T-helper 1 cell (primary cell): Measurements from ENCODE around the gene OSBPL10.
A peak's percentile ranks its signal among the peaks of the same experiment; 100 is the strongest.
"Not testable (repeated sequence)": the region's sequence is repeated elsewhere in the genome, so short reads cannot be mapped to it uniquely, and the experiment has no call there.

Experiments used
- DNase-seq, 5 donors: peaks; one replicate each; pipeline ENCODE4 v3.0.0-alpha.2; 2012 to 2020

Gene OSBPL10

GRCh38 chr3:31695280-31696008 lies 285.6 kb downstream of the OSBPL10 start:
- DNase-seq, result peak in 2 of 5 donors; percentile 24 to 38

- no peak for DNase-seq
Measured at GRCh38 chr3:31693346-31693745, 287.7 kb downstream of the OSBPL10 start.

GRCh38 chr3:31692751-31693150 lies 288.3 kb downstream of the OSBPL10 start:
- no peak for DNase-seq

GRCh38 chr3:31690771-31691170 lies 290.3 kb downstream of the OSBPL10 start:
- no peak for DNase-seq

- not testable (repeated sequence) for DNase-seq
Measured at GRCh38 chr3:31689523-31689922, 291.5 kb downstream of the OSBPL10 start.

- no peak for DNase-seq
Measured at GRCh38 chr3:31688984-31689383, 292.1 kb downstream of the OSBPL10 start.

GRCh38 chr3:31687020-31687802 lies 293.9 kb downstream of the OSBPL10 start:
- no peak for DNase-seq

- DNase-seq, result no peak
Measured at GRCh38 chr3:31680072-31680870, 300.8 kb downstream of the OSBPL10 start.

- DNase-seq, result no peak
Measured at GRCh38 chr3:31676556-31676955, 304.5 kb downstream of the OSBPL10 start.

- DNase-seq, result no peak
Measured at GRCh38 chr3:31673950-31674349, 307.1 kb downstream of the OSBPL10 start.

- DNase-seq, result no peak
Measured at GRCh38 chr3:31671976-31672375, 309.1 kb downstream of the OSBPL10 start.

GRCh38 chr3:31671451-31671850 lies 309.6 kb downstream of the OSBPL10 start:
- DNase-seq, result no peak

- DNase-seq, result no peak
Measured at GRCh38 chr3:31670722-31671121, 310.3 kb downstream of the OSBPL10 start.

- no peak for DNase-seq
Measured at GRCh38 chr3:31670136-31670535, 310.9 kb downstream of the OSBPL10 start.

GRCh38 chr3:31668242-31668641 lies 312.8 kb downstream of the OSBPL10 start:
- no peak for DNase-seq

- no peak for DNase-seq
Measured at GRCh38 chr3:31667582-31667981, 313.5 kb downstream of the OSBPL10 start.

- no peak for DNase-seq
Measured at GRCh38 chr3:31664031-31664430, 317.0 kb downstream of the OSBPL10 start.

GRCh38 chr3:31661993-31662670 lies 318.9 kb downstream of the OSBPL10 start:
- DNase-seq, result no peak

GRCh38 chr3:31661286-31661685 lies 319.8 kb downstream of the OSBPL10 start:
- no peak for DNase-seq

- DNase-seq, result no peak
Measured at GRCh38 chr3:31659246-31659645, 321.8 kb downstream of the OSBPL10 start.

GRCh38 chr3:31654998-31655397 lies 326.1 kb downstream of the OSBPL10 start:
- no peak for DNase-seq

GRCh38 chr3:31653464-31653863 lies 327.6 kb downstream of the OSBPL10 start:
- no peak for DNase-seq

- DNase-seq, result no peak
Measured at GRCh38 chr3:31652296-31652695, 328.8 kb downstream of the OSBPL10 start.
